ENCODE measurements around the gene SPATA33. TPM values are rescaled to one million over a fixed set of nuclear protein-coding genes. Genes with fewer than 3 reads are reported as not detected.

SPATA33 gene
- total RNA-seq, 1 experiment from 2014 or later, result 23.5 TPM

DNA sequence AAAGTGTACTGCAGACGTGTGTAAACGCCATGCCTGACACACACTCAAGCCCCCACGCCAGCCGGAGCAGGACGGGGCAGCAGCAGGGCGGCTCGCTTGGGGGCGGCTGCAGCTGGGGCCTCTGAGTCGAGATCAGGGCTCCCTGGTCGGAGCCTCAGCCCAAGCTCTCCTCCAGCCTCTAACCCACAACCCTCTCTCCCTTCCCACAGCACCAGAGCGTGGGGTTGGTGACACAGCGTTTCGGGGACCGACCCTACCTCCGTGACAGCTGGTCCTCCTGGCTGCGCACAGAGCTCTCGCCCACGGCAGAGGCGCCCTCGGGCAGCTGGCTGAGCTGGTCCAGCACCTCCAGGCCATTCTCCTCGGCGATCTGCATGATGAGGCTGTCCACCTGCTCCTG is 11.4 kb upstream of the SPATA33 start:
- Mint-ChIP-seq H3K27ac (ENCODE audit: unreplicated experiment) (no peak overlapping the region), H3K27me3 (ENCODE audit: unreplicated experiment) (peaks cover 8% of the 10 kb centered on the region), H3K36me3 (ENCODE audit: insufficient read depth, unreplicated experiment) (peaks cover 51% of the 10 kb centered on the region), H3K4me1 (ENCODE audit: low read depth, unreplicated experiment) (peaks cover under 1% of the 10 kb centered on the region), H3K9me3 (ENCODE audit: low read depth, unreplicated experiment) (no peaks in the 10 kb centered on the region), H3K4me3 (ENCODE audit: low read depth, unreplicated experiment) (no peak overlapping the region)
- CTCF ChIA-PET, result interaction anchor here (0.6 kb wide), 1 partner anchor 12 kb away, joined by 3 read pairs; no protein-coding TSS in a partner anchor
- intact Hi-C loops (cut with micrococcal nuclease; ENCODE audit: unreplicated experiment), result no loop called here
- no TSS peak for BruUV-seq (replicated peaks)
- TF ChIP-seq, protein P1, sequence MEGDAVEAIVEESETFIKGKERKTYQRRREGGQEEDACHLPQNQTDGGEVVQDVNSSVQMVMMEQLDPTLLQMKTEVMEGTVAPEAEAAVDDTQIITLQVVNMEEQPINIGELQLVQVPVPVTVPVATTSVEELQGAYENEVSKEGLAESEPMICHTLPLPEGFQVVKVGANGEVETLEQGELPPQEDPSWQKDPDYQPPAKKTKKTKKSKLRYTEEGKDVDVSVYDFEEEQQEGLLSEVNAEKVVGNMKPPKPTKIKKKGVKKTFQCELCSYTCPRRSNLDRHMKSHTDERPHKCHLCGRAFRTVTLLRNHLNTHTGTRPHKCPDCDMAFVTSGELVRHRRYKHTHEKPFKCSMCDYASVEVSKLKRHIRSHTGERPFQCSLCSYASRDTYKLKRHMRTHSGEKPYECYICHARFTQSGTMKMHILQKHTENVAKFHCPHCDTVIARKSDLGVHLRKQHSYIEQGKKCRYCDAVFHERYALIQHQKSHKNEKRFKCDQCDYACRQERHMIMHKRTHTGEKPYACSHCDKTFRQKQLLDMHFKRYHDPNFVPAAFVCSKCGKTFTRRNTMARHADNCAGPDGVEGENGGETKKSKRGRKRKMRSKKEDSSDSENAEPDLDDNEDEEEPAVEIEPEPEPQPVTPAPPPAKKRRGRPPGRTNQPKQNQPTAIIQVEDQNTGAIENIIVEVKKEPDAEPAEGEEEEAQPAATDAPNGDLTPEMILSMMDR (IDR thresholded peaks at IDR 0.05; ENCODE audit: unreplicated experiment), result no peak
- no peak for DNase-seq

GRCh38 chr16:89646906-89647305 is 10.7 kb upstream of the SPATA33 start:
- CTCF ChIA-PET, result no interaction called here
- DNase-seq, result no peak
- Mint-ChIP-seq H3K36me3 (ENCODE audit: insufficient read depth, unreplicated experiment) (peaks cover 57% of the 10 kb centered on the region), H3K27ac (ENCODE audit: unreplicated experiment) (no peak overlapping the region), H3K27me3 (ENCODE audit: unreplicated experiment) (peaks cover 2% of the 10 kb centered on the region), H3K4me1 (ENCODE audit: low read depth, unreplicated experiment) (no peaks in the 10 kb centered on the region), H3K4me3 (ENCODE audit: low read depth, unreplicated experiment) (no peak overlapping the region), H3K9me3 (ENCODE audit: low read depth, unreplicated experiment) (no peaks in the 10 kb centered on the region)
- BruUV-seq (replicated peaks), result no TSS peak
- TF ChIP-seq, protein P1 (IDR thresholded peaks at IDR 0.05; ENCODE audit: unreplicated experiment), result no peak
- intact Hi-C loops (cut with micrococcal nuclease; ENCODE audit: unreplicated experiment), result no loop called here

GRCh38 chr16:89651584-89651983 is 6.1 kb upstream of the SPATA33 start:
- H3K27me3 Mint-ChIP-seq (ENCODE audit: unreplicated experiment), result no peaks in the 10 kb centered on the region
- DNase-seq, result no peak
- CTCF ChIA-PET, result no interaction called here
- no peak overlapping the region for H3K4me3 Mint-ChIP-seq (ENCODE audit: low read depth, unreplicated experiment)
- intact Hi-C loops (cut with micrococcal nuclease; ENCODE audit: unreplicated experiment), result no loop called here
- no TSS peak for BruUV-seq (replicated peaks)
- no peaks in the 10 kb centered on the region for H3K9me3 Mint-ChIP-seq (ENCODE audit: low read depth, unreplicated experiment)
- no peak overlapping the region for H3K27ac Mint-ChIP-seq (ENCODE audit: unreplicated experiment)
- H3K36me3 Mint-ChIP-seq (ENCODE audit: insufficient read depth, unreplicated experiment), result peaks cover 60% of the 10 kb centered on the region
- TF ChIP-seq, protein P1 (IDR thresholded peaks at IDR 0.05; ENCODE audit: unreplicated experiment), result no peak
- peaks cover 7% of the 10 kb centered on the region for H3K4me1 Mint-ChIP-seq (ENCODE audit: low read depth, unreplicated experiment)

- no peak overlapping the region for H3K4me3 Mint-ChIP-seq (ENCODE audit: low read depth, unreplicated experiment)
Measured at GRCh38 chr16:89653656-89654295, 3.9 kb upstream of the SPATA33 start.

More at GRCh38 chr16:89653656-89654295, 3.9 kb upstream of the SPATA33 start:
- no TSS peak for BruUV-seq (replicated peaks)
- H3K27me3 Mint-ChIP-seq (ENCODE audit: unreplicated experiment), result no peaks in the 10 kb centered on the region
- CTCF ChIA-PET, result interaction anchor here (0.7 to 0.9 kb wide), 3 partner anchors 28 to 88 kb away, joined by 3 to 6 read pairs (median 3); no protein-coding TSS in a partner anchor
- TF ChIP-seq, protein P1 (IDR thresholded peaks at IDR 0.05; ENCODE audit: unreplicated experiment), result no peak
- DNase-seq, result no peak
- H3K27ac Mint-ChIP-seq (ENCODE audit: unreplicated experiment), result no peak overlapping the region
- intact Hi-C loops (cut with micrococcal nuclease; ENCODE audit: unreplicated experiment), result no loop called here
- H3K4me1 Mint-ChIP-seq (ENCODE audit: low read depth, unreplicated experiment), result peaks cover 17% of the 10 kb centered on the region
- peaks cover 73% of the 10 kb centered on the region for H3K36me3 Mint-ChIP-seq (ENCODE audit: insufficient read depth, unreplicated experiment)
- no peaks in the 10 kb centered on the region for H3K9me3 Mint-ChIP-seq (ENCODE audit: low read depth, unreplicated experiment)
